HL-60 (cell line): Measurements from ENCODE around the gene CDKL4.

Experiments used
- CTCF ChIP-seq: IDR thresholded peaks from one replicate; pipeline ENCODE4 v1.5.1; 2011; ENCODE audit warnings: low read length, control low read depth, inconsistent platforms; ENCODE audit not compliant: insufficient read depth
- GABPA ChIP-seq: IDR thresholded peaks from 2 replicates; pipeline ENCODE4 v1.6.1; 2012; ENCODE audit warnings: low read depth
- POLR2AphosphoS5 ChIP-seq: IDR thresholded peaks from 2 replicates; pipeline ENCODE4 v1.6.1; 2012; ENCODE audit warnings: low read depth

- TF ChIP-seq CTCF (no peak), POLR2AphosphoS5 (no peak), GABPA (no peak)
Observed at GRCh38 chr2:39234754-39235153, 9.0 kb downstream of the CDKL4 start.
